SK-N-SH (cell line): ENCODE measurements around the gene RAPGEF4. TPM values are rescaled to one million over a fixed set of nuclear protein-coding genes. Genes with fewer than 3 reads are reported as not detected.

ENCODE experiments used
- CTCF ChIA-PET: fragments of 300-600, 350-600 bp; formaldehyde crosslinking; extraction: SDS; loops from one replicate; lab custom pipeline; 2021; lab: Yijun Ruan, JAX
- POLR2A ChIA-PET: fragments of 350-600 bp; sonication (Branson Sonifier 250); formaldehyde crosslinking; extraction: SDS; loops from one replicate; lab custom pipeline; 2020; ENCODE audit warnings: antibody characterized with exemption, inconsistent platforms; lab: Yijun Ruan, JAX
- DNase-seq: peaks from one replicate; pipeline ENCODE4 v3.0.0; 2012
- H2AFZ ChIP-seq: fragments of 200-600 bp; sonication (generic); 2 replicates; pipeline ENCODE4 v1.8.1; 2016; ENCODE audit warnings: antibody characterized with exemption, mild to moderate bottlenecking, low read depth
- H3F3A ChIP-seq: fragments of 200-600 bp; sonication (generic); replicated peaks from 2 replicates; pipeline ENCODE3; 2016; ENCODE audit warnings: antibody characterized with exemption, mild to moderate bottlenecking; ENCODE audit not compliant: insufficient read depth
- H3K27ac ChIP-seq, 2 experiments: fragments of 200-500 bp in 1 of 2; fragments of 200-600 bp in 1 of 2; sonication (Bioruptor generic) in 1 of 2; sonication (generic), shearing (Covaris generic) in 1 of 2; 2 replicates each; pipeline versions ENCODE4 v1.5.1 to v1.6.1; 2014 to 2016; ENCODE audit warnings: low read depth in 2 of 2, inconsistent platforms in 1 of 2, low read length in 1 of 2, mild to moderate bottlenecking in 1 of 2, mixed read lengths in 1 of 2
- H3K27me3 ChIP-seq: fragments of 200-600 bp; sonication (generic), shearing (Covaris generic); 2 replicates; pipeline ENCODE4 v1.6.1; 2016; ENCODE audit warnings: mixed run types; ENCODE audit not compliant: insufficient read depth
- H3K36me3 ChIP-seq, 2 experiments: fragments of 200-500 bp in 1 of 2; fragments of 200-600 bp in 1 of 2; sonication (Bioruptor generic) in 1 of 2; sonication (generic) in 1 of 2; replicated peaks in 1 of 2; 2 replicates each; pipeline versions ENCODE3 to v1.5.1; 2014 to 2016; ENCODE audit warnings: low read length in 1 of 2, mild to moderate bottlenecking in 1 of 2; ENCODE audit not compliant: insufficient read depth in 2 of 2, control insufficient read depth in 1 of 2
- H3K4me1 ChIP-seq, 2 experiments: fragments of 200-500 bp in 1 of 2; fragments of 200-600 bp in 1 of 2; sonication (Bioruptor generic) in 1 of 2; sonication (generic), shearing (Covaris generic) in 1 of 2; 2 replicates each; pipeline versions ENCODE4 v1.5.1 to v1.6.1; 2014 to 2016; ENCODE audit warnings: low read depth in 1 of 2, low read length in 1 of 2, mixed run types in 1 of 2; ENCODE audit not compliant: insufficient read depth in 2 of 2, control insufficient read depth in 1 of 2
- H3K4me2 ChIP-seq: fragments of 200-600 bp; sonication (generic), shearing (Covaris generic); 2 replicates; pipeline ENCODE4 v1.6.1; 2017; ENCODE audit warnings: mixed run types
- H3K4me3 ChIP-seq, 2 experiments: fragments of 200-500 bp in 1 of 2; fragments of 200-600 bp in 1 of 2; sonication (Bioruptor generic) in 1 of 2; sonication (generic), shearing (Covaris generic) in 1 of 2; 2 replicates each; pipeline versions ENCODE4 v1.5.1 to v1.8.1; 2014 to 2016; ENCODE audit warnings: low read depth in 2 of 2, inconsistent platforms in 1 of 2, low read length in 1 of 2, mild to moderate bottlenecking in 1 of 2, mixed read lengths in 1 of 2, moderate library complexity in 1 of 2
- H3K79me2 ChIP-seq: fragments of 200-600 bp; sonication (generic); 2 replicates; pipeline ENCODE4 v1.8.1; 2017; ENCODE audit warnings: mild to moderate bottlenecking; ENCODE audit not compliant: insufficient read depth
- H3K9ac ChIP-seq: fragments of 200-600 bp; sonication (generic); 2 replicates; pipeline ENCODE4 v1.6.1; 2017; ENCODE audit warnings: mixed run types
- H3K9me2 ChIP-seq: fragments of 200-600 bp; sonication (generic); 2 replicates; pipeline ENCODE4 v1.6.1; 2017; ENCODE audit warnings: mixed run types
- H3K9me3 ChIP-seq: fragments of 200-600 bp; sonication (generic); 2 replicates; pipeline ENCODE4 v1.6.1; 2017; ENCODE audit warnings: mixed run types, mild to moderate bottlenecking, moderate library complexity
- H4K20me1 ChIP-seq: fragments of 200-600 bp; sonication (generic); 2 replicates; pipeline ENCODE4 v1.6.1; 2017; ENCODE audit warnings: mild to moderate bottlenecking, mixed run types; ENCODE audit not compliant: insufficient read depth
- ELF1 ChIP-seq: IDR thresholded peaks from 2 replicates; pipeline ENCODE4 v1.4.0; 2012
- FOXJ3 ChIP-seq: sonication (generic); formaldehyde crosslinking; IDR thresholded peaks from 2 replicates; pipeline ENCODE4 v1.5.1; 2020; ENCODE audit warnings: mild to moderate bottlenecking, missing genetic modification reagents
- FOXM1 ChIP-seq: IDR thresholded peaks from 2 replicates; pipeline ENCODE4 v1.4.0; 2012; ENCODE audit warnings: low read depth, mild to moderate bottlenecking
- GABPA ChIP-seq: IDR thresholded peaks from 2 replicates; pipeline ENCODE4 v1.4.0; 2012; ENCODE audit warnings: low read depth, mild to moderate bottlenecking
- MEF2A ChIP-seq: IDR thresholded peaks from 2 replicates; pipeline ENCODE4 v1.4.0; 2012; ENCODE audit warnings: low read depth, borderline replicate concordance
- MXI1 ChIP-seq: IDR thresholded peaks from 2 replicates; pipeline ENCODE4 v1.6.1; 2012; ENCODE audit warnings: mild to moderate bottlenecking, low read depth, low read length, improper control_type of control experiment
- NRF1 ChIP-seq: IDR thresholded peaks from 2 replicates; pipeline ENCODE4 v1.6.1; 2012; ENCODE audit warnings: low read depth, mild to moderate bottlenecking, low read length
- REST ChIP-seq: IDR thresholded peaks from 2 replicates; pipeline ENCODE4 v1.6.1; 2012; ENCODE audit warnings: mild to moderate bottlenecking, low read depth, low read length, moderate library complexity
- RXRA ChIP-seq: IDR thresholded peaks from 2 replicates; pipeline ENCODE4 v1.4.0; 2012; ENCODE audit warnings: low read depth, mild to moderate bottlenecking, borderline replicate concordance
- SIN3A ChIP-seq: IDR thresholded peaks from 2 replicates; pipeline ENCODE4 v1.6.1; 2012; ENCODE audit warnings: low read depth, mild to moderate bottlenecking, low read length, moderate library complexity, borderline replicate concordance
- TCF12 ChIP-seq: IDR thresholded peaks from 2 replicates; pipeline ENCODE4 v1.4.0; 2012
- TEAD4 ChIP-seq: IDR thresholded peaks from 2 replicates; pipeline ENCODE4 v1.4.0; 2012; ENCODE audit warnings: mild to moderate bottlenecking, borderline replicate concordance; ENCODE audit not compliant: insufficient read depth
- USF2 ChIP-seq: fragments of 150-350 bp; IDR thresholded peaks from 2 replicates; pipeline ENCODE4 v1.6.1; 2017; ENCODE audit warnings: antibody characterized with exemption, low read length, low read depth, borderline replicate concordance
- YY1 ChIP-seq: IDR thresholded peaks from 2 replicates; pipeline ENCODE4 v1.4.0; 2012; ENCODE audit warnings: low read depth, mild to moderate bottlenecking
- WGBS: methylation state at CpG from one replicate; pipeline ENCODE4 v1.1.6; 2017; ENCODE audit warnings: low lambda C conversion rate; 5-methylcytosine and 5-hydroxymethylcytosine counted together
- polyA plus RNA-seq, 3 experiments: library from polyadenylated mRNA; depleted of rRNA; stranded (reverse); fragments of >200 nt; gene quantifications; 2 replicates each; pipeline ENCODE4 v1.2.3, GENCODE V29; 2012
- TF ChIP-seq, protein P1 (sequence below): IDR thresholded peaks from 2 replicates; pipeline ENCODE4 v1.4.0; 2012; ENCODE audit warnings: low read depth, borderline replicate concordance

Gene RAPGEF4
- polyA plus RNA-seq, 1 of the 3 experiments (the other 2 are of a cell fraction) = 0.30 TPM

GRCh38 chr2:172861656-172862476 is 126.2 kb downstream of the RAPGEF4 start:
- H4K20me1 ChIP-seq = no peaks in the 10 kb centered on the region
- H3K9ac ChIP-seq = no peak overlapping the region
- POLR2A ChIA-PET = no interaction called here
- H3K9me3 ChIP-seq = no peaks in the 10 kb centered on the region
- no peak for DNase-seq
- no peaks in the 10 kb centered on the region for H3K79me2 ChIP-seq
- H3K4me3 ChIP-seq = no peak overlapping the region; a peak in 1 of 4 replicates
- H2AFZ ChIP-seq = no peak overlapping the region
- CTCF ChIA-PET = interaction anchor here (1.3 to 9.5 kb wide), 4 partner anchors 17 to 70 kb away, joined by 3 to 98 read pairs (median 6); no protein-coding TSS in a partner anchor
- H3K9me2 ChIP-seq = no peaks in the 10 kb centered on the region
- no peak overlapping the region for H3K4me2 ChIP-seq
- H3K27me3 ChIP-seq = no peaks in the 10 kb centered on the region
- peak overlapping the region in 1 of 2 experiments; percentile 99; a peak in 2 of 4 replicates for H3K27ac ChIP-seq
- TF ChIP-seq GABPA (no peak), REST (no peak), FOXJ3 (CRISPR knock-in tag) (no peak)
- TF ChIP-seq, protein P1, sequence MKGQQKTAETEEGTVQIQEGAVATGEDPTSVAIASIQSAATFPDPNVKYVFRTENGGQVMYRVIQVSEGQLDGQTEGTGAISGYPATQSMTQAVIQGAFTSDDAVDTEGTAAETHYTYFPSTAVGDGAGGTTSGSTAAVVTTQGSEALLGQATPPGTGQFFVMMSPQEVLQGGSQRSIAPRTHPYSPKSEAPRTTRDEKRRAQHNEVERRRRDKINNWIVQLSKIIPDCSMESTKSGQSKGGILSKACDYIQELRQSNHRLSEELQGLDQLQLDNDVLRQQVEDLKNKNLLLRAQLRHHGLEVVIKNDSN = no peak
- TF ChIP-seq, all 33 proteins: peak for 0
- Histone ChIP-seq H3F3A (no peaks in the 10 kb centered on the region), H3K36me3 (no peaks in the 10 kb centered on the region), H3K4me1 (peaks cover 5 to 34% of the 10 kb centered on the region in 2 experiments; a peak in 2 of 4 replicates)
- WGBS = 57% methylated on average over 7 of the region's 7 CpGs

DNA sequence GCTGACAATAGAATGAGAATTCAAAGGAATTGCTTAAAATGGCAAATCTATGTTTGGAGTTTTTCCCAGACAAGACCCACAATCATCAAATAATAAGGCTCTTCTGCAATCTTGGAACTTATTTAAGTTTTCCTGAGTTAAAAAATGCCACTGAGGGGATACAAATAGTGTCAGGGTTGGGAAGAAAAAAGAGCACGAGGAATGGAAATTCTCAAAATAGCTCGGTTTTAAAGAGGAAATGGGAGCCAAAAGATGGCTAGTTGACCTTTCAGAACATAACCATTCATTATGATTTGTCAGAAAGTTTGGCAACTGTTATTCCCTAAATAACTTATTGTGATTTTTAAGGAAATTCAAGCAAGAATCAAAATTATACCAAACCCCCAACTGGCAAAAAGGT is 127.7 kb downstream of the RAPGEF4 start:
- H3K27ac ChIP-seq = no peak overlapping the region; a peak in 1 of 4 replicates
- H3K9me3 ChIP-seq = no peaks in the 10 kb centered on the region
- POLR2A ChIA-PET = no interaction called here
- no peak for DNase-seq
- H3K9ac ChIP-seq = no peak overlapping the region
- H3K4me3 ChIP-seq = no peak overlapping the region
- CTCF ChIA-PET = interaction anchor here (0.6 to 9.5 kb wide), 10 partner anchors 16 to 348 kb away, joined by 3 to 98 read pairs (median 3); no protein-coding TSS in a partner anchor
- no peaks in the 10 kb centered on the region for H4K20me1 ChIP-seq
- H3K79me2 ChIP-seq = no peaks in the 10 kb centered on the region
- no peaks in the 10 kb centered on the region for H3K36me3 ChIP-seq
- H2AFZ ChIP-seq = no peak overlapping the region
- peaks cover 5 to 26% of the 10 kb centered on the region in 2 experiments; a peak in 2 of 4 replicates for H3K4me1 ChIP-seq
- H3K27me3 ChIP-seq = no peaks in the 10 kb centered on the region
- no peak overlapping the region for H3K4me2 ChIP-seq
- 35% methylated on average over 2 of the region's 2 CpGs for WGBS
- no peaks in the 10 kb centered on the region for H3F3A ChIP-seq
- H3K9me2 ChIP-seq = no peaks in the 10 kb centered on the region
- TF ChIP-seq NRF1 = no peak
- no peak for TF ChIP-seq MXI1
- no peak for TF ChIP-seq TEAD4
- TF ChIP-seq TCF12 = no peak
- no peak for TF ChIP-seq SIN3A
- TF ChIP-seq MEF2A = no peak
- no peak for TF ChIP-seq YY1
- TF ChIP-seq, protein P1 = no peak
- TF ChIP-seq FOXM1 = no peak
- no peak for TF ChIP-seq ELF1
- no peak for TF ChIP-seq RXRA
- no peak for TF ChIP-seq REST
- TF ChIP-seq USF2 = no peak
